Testis (tissue), 3 donors: ENCODE data around the gene LDLRAD4. TPM values are rescaled to one million over a fixed set of nuclear protein-coding genes. Genes with fewer than 3 reads are reported as not detected.

Source experiments
- DNase-seq: peaks from one replicate; pipeline ENCODE4 v3.0.0-alpha.2; 2019
- H3K27ac ChIP-seq, 2 donors: fragments of 200-600 bp; sonication (generic); one replicate each; pipeline ENCODE4 v1.5.1; 2019
- H3K27me3 ChIP-seq: fragments of 200-600 bp; sonication (generic); one replicate; pipeline ENCODE4 v1.5.1; 2019
- H3K36me3 ChIP-seq: fragments of 200-600 bp; sonication (generic); one replicate; pipeline ENCODE4 v1.5.1; 2017; ENCODE audit warnings: low read depth; ENCODE audit errors: missing control alignments
- H3K4me1 ChIP-seq: fragments of 200-600 bp; sonication (generic); one replicate; pipeline ENCODE4 v1.5.1; 2019
- H3K4me3 ChIP-seq, 2 donors: fragments of 200-600 bp; sonication (generic); one replicate each; pipeline ENCODE4 v1.5.1; 2017 to 2019
- H3K9me3 ChIP-seq: fragments of 200-600 bp; sonication (generic); one replicate; pipeline ENCODE4 v1.5.1; 2017
- POLR2A ChIP-seq: fragments of 450-650 bp; IDR thresholded peaks from one replicate; pipeline ENCODE4 v1.6.1; 2017; ENCODE audit warnings: antibody characterized with exemption, mild to moderate bottlenecking, moderate library complexity
- whole genome bisulfite sequencing, 2 donors: methylation state at CpG; one replicate each; pipeline ENCODE4 v1.1.5; 2018; 5-methylcytosine and 5-hydroxymethylcytosine counted together
- intact Hi-C: fragments of 100-400 bp; cut with DNase I; formaldehyde crosslinking; loops from one replicate; pipeline ENCODE4 v1.15.1; 2023; ENCODE audit warnings: low total_unique reads
- polyA plus RNA-seq: library from polyadenylated mRNA; stranded (reverse); fragments of 350-450 nt; fragmentation: Illumina TruSeq; extraction: RNeasy Lipid Tissue Mini Kit (QIAGEN cat#74804); gene quantifications from one replicate; pipeline ENCODE4 v1.2.3, GENCODE V29; 2014; ENCODE audit warnings: low read depth, low replicate concordance; ENCODE audit not compliant: insufficient read depth
- total RNA-seq, 2 donors: library from RNA; depleted of rRNA; stranded (reverse); fragments of >200 nt; gene quantifications; one replicate each; pipeline ENCODE4 v1.2.3, GENCODE V29; 2016
- TF ChIP-seq, protein P1 (sequence below), 3 experiments: fragments of 450-650 bp in 2 of 3; fragments of 200-600 bp in 1 of 3; sonication (generic) in 1 of 3; IDR thresholded peaks; one replicate each; pipeline ENCODE4 v1.5.1; 2016 to 2019; ENCODE audit warnings: antibody characterized with exemption in 3 of 3, mild to moderate bottlenecking in 2 of 3, moderate library complexity in 1 of 3

Gene LDLRAD4
- total and polyA plus RNA-seq, 3 donors from 2014 or later, result 22.0 to 42.2 (median 25.9) TPM

DNA sequence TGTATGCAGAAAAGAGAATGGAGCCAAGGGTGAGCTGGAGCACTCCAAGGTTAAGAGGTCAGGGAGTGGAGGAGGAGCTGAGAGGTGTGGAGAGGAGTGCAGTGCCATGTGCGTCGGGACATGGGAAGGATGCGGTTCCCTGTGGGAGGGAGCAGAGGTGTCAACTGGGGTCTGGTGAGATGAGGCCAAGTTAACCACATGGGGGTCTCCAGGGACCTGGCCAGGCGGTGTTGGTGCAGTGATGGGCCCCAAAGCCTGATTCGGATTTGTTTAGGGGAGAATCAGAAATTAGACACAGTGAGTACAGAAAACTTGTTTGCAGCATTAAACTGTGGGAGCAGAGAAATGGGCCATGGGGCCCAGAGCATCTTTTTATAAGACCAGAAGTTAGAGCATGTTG is 210.5 kb downstream of the LDLRAD4 start:
- no peak for DNase-seq
- 77 to 86% methylated on average over 5 of the region's 5 CpGs for WGBS, 2 donors
- intact Hi-C loops, result no loop called here
- H3K9me3 ChIP-seq, result no peaks in the 10 kb centered on the region
- TF ChIP-seq, protein P1, sequence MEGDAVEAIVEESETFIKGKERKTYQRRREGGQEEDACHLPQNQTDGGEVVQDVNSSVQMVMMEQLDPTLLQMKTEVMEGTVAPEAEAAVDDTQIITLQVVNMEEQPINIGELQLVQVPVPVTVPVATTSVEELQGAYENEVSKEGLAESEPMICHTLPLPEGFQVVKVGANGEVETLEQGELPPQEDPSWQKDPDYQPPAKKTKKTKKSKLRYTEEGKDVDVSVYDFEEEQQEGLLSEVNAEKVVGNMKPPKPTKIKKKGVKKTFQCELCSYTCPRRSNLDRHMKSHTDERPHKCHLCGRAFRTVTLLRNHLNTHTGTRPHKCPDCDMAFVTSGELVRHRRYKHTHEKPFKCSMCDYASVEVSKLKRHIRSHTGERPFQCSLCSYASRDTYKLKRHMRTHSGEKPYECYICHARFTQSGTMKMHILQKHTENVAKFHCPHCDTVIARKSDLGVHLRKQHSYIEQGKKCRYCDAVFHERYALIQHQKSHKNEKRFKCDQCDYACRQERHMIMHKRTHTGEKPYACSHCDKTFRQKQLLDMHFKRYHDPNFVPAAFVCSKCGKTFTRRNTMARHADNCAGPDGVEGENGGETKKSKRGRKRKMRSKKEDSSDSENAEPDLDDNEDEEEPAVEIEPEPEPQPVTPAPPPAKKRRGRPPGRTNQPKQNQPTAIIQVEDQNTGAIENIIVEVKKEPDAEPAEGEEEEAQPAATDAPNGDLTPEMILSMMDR (IDR thresholded peaks at IDR 0.05), result no peak
- no peaks in the 10 kb centered on the region for H3K27me3 ChIP-seq
- no peak overlapping the region for H3K27ac ChIP-seq
- no peaks in the 10 kb centered on the region for H3K4me1 ChIP-seq
- no peak overlapping the region for H3K4me3 ChIP-seq
- H3K36me3 ChIP-seq, result no peaks in the 10 kb centered on the region

DNA sequence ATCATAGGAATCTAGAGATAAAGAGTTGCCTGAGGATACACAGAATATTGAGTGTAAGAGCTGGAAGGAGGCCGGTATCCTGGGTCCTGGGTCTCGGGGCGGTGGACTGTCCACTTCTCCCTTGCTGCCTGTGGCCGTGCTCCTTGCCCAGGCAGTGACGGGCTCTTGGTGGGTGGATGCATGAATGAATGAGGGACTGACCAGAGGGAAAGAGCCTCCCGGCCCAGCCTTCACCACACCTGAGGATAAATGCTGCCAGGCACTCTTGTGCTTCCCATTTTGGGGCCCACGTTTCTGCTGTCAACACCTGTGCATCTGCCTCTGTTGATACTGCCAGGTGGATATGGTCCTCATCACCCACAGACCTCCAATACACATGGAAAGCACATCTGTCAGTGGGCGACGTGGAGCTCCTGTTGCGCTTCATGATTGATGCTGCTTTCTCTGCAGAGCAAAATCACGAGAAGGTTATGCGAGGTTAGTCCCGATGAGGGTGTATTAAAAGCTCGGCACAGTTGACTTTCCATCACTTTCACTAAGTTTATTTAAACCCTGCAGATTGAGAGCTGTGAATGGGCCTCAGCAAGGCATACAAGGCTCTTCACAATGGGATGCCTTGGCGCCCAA is 211.4 kb downstream of the LDLRAD4 start:
- intact Hi-C loops, result no loop called here
- no peak overlapping the region for H3K27ac ChIP-seq
- DNase-seq, result no peak
- H3K36me3 ChIP-seq, result no peaks in the 10 kb centered on the region
- H3K27me3 ChIP-seq, result no peaks in the 10 kb centered on the region
- WGBS, 2 donors, result 83% methylated on average over 15 of the region's 15 CpGs
- H3K4me3 ChIP-seq, result no peak overlapping the region
- no peaks in the 10 kb centered on the region for H3K4me1 ChIP-seq
- no peaks in the 10 kb centered on the region for H3K9me3 ChIP-seq
- TF ChIP-seq, protein P1 (IDR thresholded peaks at IDR 0.05), result no peak
- no peak for TF ChIP-seq POLR2A

DNA sequence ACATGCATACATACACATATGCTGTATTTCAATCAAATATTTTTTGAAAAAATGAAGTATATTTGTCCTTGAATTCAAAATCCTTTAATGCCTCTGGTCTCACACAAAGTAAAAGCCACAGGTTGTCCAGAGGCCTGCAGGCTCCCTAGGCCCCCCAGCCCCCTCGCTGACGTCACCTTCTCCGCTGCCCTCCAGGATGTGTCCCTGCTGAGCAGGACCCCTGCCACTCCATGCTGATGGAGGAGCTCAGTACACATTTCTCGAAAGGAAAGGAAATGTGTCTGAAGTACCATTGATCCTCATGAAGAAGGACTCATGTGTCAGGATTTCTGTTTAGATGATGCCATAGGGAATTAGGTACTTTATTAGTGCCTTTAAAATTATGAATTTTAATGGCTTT is 212.1 kb downstream of the LDLRAD4 start:
- 95 to 96% methylated on average over 4 of the region's 4 CpGs for WGBS, 2 donors

DNA sequence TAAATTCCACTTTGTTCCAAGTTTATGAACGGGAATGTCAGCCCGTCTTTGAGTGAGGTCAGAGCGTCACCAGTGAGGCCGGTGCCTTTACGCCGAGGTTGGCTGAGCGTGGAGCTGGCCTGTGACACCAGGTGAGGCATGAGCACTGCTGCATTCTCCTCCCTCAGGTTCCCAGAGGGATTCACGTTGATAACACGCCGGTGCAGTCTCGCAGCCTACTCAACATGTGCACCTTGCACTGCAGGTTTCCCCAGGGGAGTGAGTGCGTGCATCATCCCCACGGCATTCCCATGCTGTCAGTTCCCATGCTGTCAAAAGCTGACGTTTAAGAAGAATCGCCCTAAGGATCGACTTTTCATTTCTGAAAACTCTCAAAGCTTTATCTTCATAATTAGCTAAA is 213.3 kb downstream of the LDLRAD4 start:
- intact Hi-C loops, result no loop called here

More for the DNA sequence above, 212.1 kb downstream of the LDLRAD4 start:
- Histone ChIP-seq H3K4me1 (no peaks in the 10 kb centered on the region), H3K27ac (no peak overlapping the region), H3K9me3 (no peaks in the 10 kb centered on the region), H3K36me3 (no peaks in the 10 kb centered on the region), H3K27me3 (no peaks in the 10 kb centered on the region), H3K4me3 (no peak overlapping the region)
- DNase-seq, result no peak
- intact Hi-C loops, result no loop called here
- no peak for TF ChIP-seq POLR2A
- TF ChIP-seq, protein P1 (IDR thresholded peaks at IDR 0.05), result no peak

More for the DNA sequence above, 213.3 kb downstream of the LDLRAD4 start:
- TF ChIP-seq, protein P1 (IDR thresholded peaks at IDR 0.05), result no peak
- no peak for TF ChIP-seq POLR2A
- no peaks in the 10 kb centered on the region for H3K9me3 ChIP-seq
- no peaks in the 10 kb centered on the region for H3K27me3 ChIP-seq
- H3K4me1 ChIP-seq, result no peaks in the 10 kb centered on the region
- DNase-seq, result no peak
- no peaks in the 10 kb centered on the region for H3K36me3 ChIP-seq
- no peak overlapping the region for H3K4me3 ChIP-seq
- no peak overlapping the region for H3K27ac ChIP-seq
- WGBS, 2 donors, result 91 to 94% methylated on average over 16 of the region's 16 CpGs
